Measurements from ENCODE around the gene KHSRP. TPM values are rescaled to one million over a fixed set of nuclear protein-coding genes. Genes with fewer than 3 reads are reported as not detected.

The KHSRP gene
- total RNA-seq, 1 donor from 2014 or later = 436 TPM

GRCh38 chr19:6413291-6413690 is 11.3 kb downstream of the KHSRP start:
- Mint-ChIP-seq H3K4me1 (ENCODE audit: low read depth) (peaks cover 15% of the 10 kb centered on the region), H3K36me3 (ENCODE audit: insufficient read depth) (peaks cover 10% of the 10 kb centered on the region), H3K27ac (peak overlapping the region; percentile 76), H3K4me3 (ENCODE audit: low read depth) (no peak overlapping the region), H3K9me3 (ENCODE audit: low read depth) (no peaks in the 10 kb centered on the region), H3K27me3 (no peaks in the 10 kb centered on the region)
- DNase-seq (ENCODE audit: low spot score, unreplicated experiment) = no peak
- TF ChIP-seq CTCF (IDR thresholded peaks at IDR 0.05; ENCODE audit: unreplicated experiment) = no peak

DNA sequence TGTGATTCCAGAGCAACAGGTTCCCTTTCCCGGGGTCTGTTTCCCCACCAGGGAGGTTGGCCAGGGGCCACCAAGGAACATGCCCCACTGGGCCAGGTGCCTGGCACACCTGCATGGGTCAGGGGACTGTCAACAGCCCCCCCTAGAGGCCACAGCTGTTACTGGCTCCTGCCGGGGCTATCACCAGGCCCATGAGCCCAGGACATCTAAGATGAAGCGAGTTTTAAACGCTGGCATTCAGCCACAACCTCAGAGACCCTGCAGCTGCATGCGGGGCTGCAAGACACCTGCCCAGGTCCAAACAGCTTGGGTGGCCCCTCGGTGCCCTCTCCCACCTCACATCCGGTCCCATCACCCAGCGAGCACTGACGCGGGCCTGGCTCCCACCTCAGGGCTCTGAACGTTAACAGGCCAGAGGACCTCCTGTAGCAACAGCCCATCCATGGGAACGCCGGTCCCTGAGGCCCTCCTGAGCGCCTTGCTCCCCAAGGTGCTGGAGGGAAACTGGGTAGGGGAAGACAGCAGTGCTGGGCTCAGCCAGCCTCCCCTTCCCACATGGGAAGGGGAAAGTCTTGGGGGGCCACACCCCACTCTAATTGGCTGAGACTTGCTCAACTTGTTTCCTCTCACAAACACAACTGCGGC is 12.0 kb downstream of the KHSRP start:
- peak; percentile 50 for DNase-seq (ENCODE audit: low spot score, unreplicated experiment)
- TF ChIP-seq CTCF (IDR thresholded peaks at IDR 0.05; ENCODE audit: unreplicated experiment) = peak; percentile 72
- peaks cover 9% of the 10 kb centered on the region for H3K36me3 Mint-ChIP-seq (ENCODE audit: insufficient read depth)
- no peaks in the 10 kb centered on the region for H3K27me3 Mint-ChIP-seq
- H3K27ac Mint-ChIP-seq = no peak overlapping the region
- no peak overlapping the region for H3K4me3 Mint-ChIP-seq (ENCODE audit: low read depth)
- peaks cover 15% of the 10 kb centered on the region for H3K4me1 Mint-ChIP-seq (ENCODE audit: low read depth)
- H3K9me3 Mint-ChIP-seq (ENCODE audit: low read depth) = no peaks in the 10 kb centered on the region

DNA sequence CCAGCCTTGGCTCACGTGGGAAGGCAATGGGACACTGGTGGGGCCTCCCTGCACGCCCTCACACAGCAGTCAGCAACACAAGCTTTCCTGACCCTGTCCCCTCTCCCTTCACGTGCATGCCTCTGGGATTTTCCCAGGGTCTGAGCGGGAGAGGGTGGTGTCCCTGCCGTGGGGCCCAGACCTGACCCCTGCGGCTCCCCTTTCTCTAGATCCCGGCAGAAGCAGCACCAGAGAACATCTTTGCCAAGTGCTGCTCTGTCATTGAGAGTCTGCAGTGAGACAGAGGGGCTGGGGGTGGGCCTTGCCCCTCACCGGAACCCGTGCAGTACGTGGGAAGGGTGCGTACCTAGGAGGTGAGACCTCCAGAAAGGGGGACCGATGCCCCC is 12.6 kb downstream of the KHSRP start:
- no peak overlapping the region for H3K4me3 Mint-ChIP-seq (ENCODE audit: low read depth)
- no peaks in the 10 kb centered on the region for H3K9me3 Mint-ChIP-seq (ENCODE audit: low read depth)
- TF ChIP-seq CTCF (IDR thresholded peaks at IDR 0.05; ENCODE audit: unreplicated experiment) = no peak
- no peak overlapping the region for H3K27ac Mint-ChIP-seq
- peaks cover 15% of the 10 kb centered on the region for H3K4me1 Mint-ChIP-seq (ENCODE audit: low read depth)
- DNase-seq (ENCODE audit: low spot score, unreplicated experiment) = no peak
- H3K27me3 Mint-ChIP-seq = no peaks in the 10 kb centered on the region
- peaks cover 9% of the 10 kb centered on the region for H3K36me3 Mint-ChIP-seq (ENCODE audit: insufficient read depth)

- no peaks in the 10 kb centered on the region for H3K27me3 Mint-ChIP-seq
- no peak for DNase-seq (ENCODE audit: low spot score, unreplicated experiment)
- TF ChIP-seq CTCF (IDR thresholded peaks at IDR 0.05; ENCODE audit: unreplicated experiment) = no peak
- H3K27ac Mint-ChIP-seq = no peak overlapping the region
- no peaks in the 10 kb centered on the region for H3K9me3 Mint-ChIP-seq (ENCODE audit: low read depth)
- H3K36me3 Mint-ChIP-seq (ENCODE audit: insufficient read depth) = peaks cover 6% of the 10 kb centered on the region
- no peak overlapping the region for H3K4me3 Mint-ChIP-seq (ENCODE audit: low read depth)
- H3K4me1 Mint-ChIP-seq (ENCODE audit: low read depth) = peaks cover 15% of the 10 kb centered on the region
These were observed 15.3 kb downstream of the KHSRP start for GRCh38 chr19:6409346-6409745.

DNA sequence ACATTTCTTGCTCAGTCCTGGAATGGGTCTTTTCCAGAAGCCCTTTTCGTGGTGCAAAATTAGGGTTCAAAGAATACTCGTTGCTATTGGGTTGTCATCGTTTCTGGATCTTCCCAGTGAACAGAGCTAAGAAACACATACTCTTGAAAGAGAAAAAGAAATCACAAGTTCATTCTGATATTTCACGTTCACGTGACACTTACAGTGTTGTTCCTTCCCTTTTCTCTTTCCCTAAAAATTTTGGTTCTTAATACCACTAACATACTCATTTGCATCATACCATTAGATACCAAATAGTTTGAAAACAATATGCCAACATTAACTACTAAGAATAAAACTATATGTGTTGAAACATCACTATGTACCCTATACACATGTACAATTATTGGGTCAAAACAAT is 18.2 kb downstream of the KHSRP start:
- H3K36me3 Mint-ChIP-seq (ENCODE audit: insufficient read depth) = no peaks in the 10 kb centered on the region
- peaks cover 10% of the 10 kb centered on the region for H3K4me1 Mint-ChIP-seq (ENCODE audit: low read depth)
- no peak overlapping the region for H3K27ac Mint-ChIP-seq
- no peaks in the 10 kb centered on the region for H3K27me3 Mint-ChIP-seq
- no peak for DNase-seq (ENCODE audit: low spot score, unreplicated experiment)
- no peaks in the 10 kb centered on the region for H3K9me3 Mint-ChIP-seq (ENCODE audit: low read depth)
- H3K4me3 Mint-ChIP-seq (ENCODE audit: low read depth) = no peak overlapping the region
- TF ChIP-seq CTCF (IDR thresholded peaks at IDR 0.05; ENCODE audit: unreplicated experiment) = no peak
